OCI-LY3 (cell line): Measurements from ENCODE around the gene PPP2R2D.

Experiments used
- H2AFZ ChIP-seq: fragments of 200-600, 300-600 bp; shearing (Covaris generic); 2 replicates; pipeline ENCODE4 v1.6.0; 2014; ENCODE audit warnings: antibody characterized with exemption, low read depth, low read length
- H3K27ac ChIP-seq: fragments of 200-600, 300-600 bp; sonication (generic); 2 replicates; pipeline ENCODE4 v1.5.1; 2014; ENCODE audit warnings: mild to moderate bottlenecking, low read length, moderate library complexity, mixed read lengths
- H3K27me3 ChIP-seq: fragments of 200-600, 300-600 bp; sonication (generic); 2 replicates; pipeline ENCODE4 v1.6.1; 2014; ENCODE audit warnings: low read depth, low read length, mixed read lengths
- H3K36me3 ChIP-seq: fragments of 200-600, 300-600 bp; sonication (generic); replicated peaks from 2 replicates; pipeline ENCODE3; 2014; ENCODE audit warnings: low read depth, low read length, mixed read lengths
- H3K4me1 ChIP-seq: fragments of 300-600, 200-600 bp; sonication (generic); 2 replicates; pipeline ENCODE4 v1.6.1; 2014; ENCODE audit warnings: low read length, mixed read lengths
- H3K4me2 ChIP-seq: fragments of 200-600, 300-600 bp; sonication (generic); 2 replicates; pipeline ENCODE4 v1.6.1; 2014; ENCODE audit warnings: low read length, mixed read lengths
- H3K4me3 ChIP-seq: fragments of 300-600, 200-600 bp; sonication (generic); 2 replicates; pipeline ENCODE4 v1.5.1; 2014; ENCODE audit warnings: antibody characterized with exemption, mild to moderate bottlenecking, low read length, moderate library complexity
- H3K79me2 ChIP-seq: fragments of 300-600, 200-600 bp; shearing (Covaris generic); 2 replicates; pipeline ENCODE4 v1.6.1; 2014; ENCODE audit warnings: mild to moderate bottlenecking, low read length, mixed read lengths
- H3K9ac ChIP-seq: fragments of 300-600, 200-600 bp; shearing (Covaris generic); 2 replicates; pipeline ENCODE4 v1.6.0; 2014; ENCODE audit warnings: mild to moderate bottlenecking, low read length, moderate library complexity
- H3K9me3 ChIP-seq: fragments of 200-600, 300-600 bp; shearing (Covaris generic); 2 replicates; pipeline ENCODE4 v1.6.1; 2014; ENCODE audit warnings: low read length, mixed read lengths; ENCODE audit not compliant: insufficient read depth
- H4K20me1 ChIP-seq: fragments of 200-600, 300-600 bp; sonication (generic); 2 replicates; pipeline ENCODE4 v1.6.1; 2016; ENCODE audit warnings: low read length, mixed read lengths; ENCODE audit not compliant: insufficient read depth
- CTCF ChIP-seq: fragments of 200-600, 300-600 bp; sonication (generic); IDR thresholded peaks from 2 replicates; pipeline ENCODE4 v1.5.1; 2014; ENCODE audit warnings: antibody characterized with exemption, low read length, low read depth
- EZH2phosphoT487 ChIP-seq: fragments of 200-600 bp; shearing (Covaris generic); IDR thresholded peaks from 2 replicates; pipeline ENCODE4 v1.6.1; 2018; ENCODE audit warnings: antibody characterized with exemption, mixed run types, low read depth

Gene PPP2R2D

GRCh38 chr10:131920151-131920550 lies 19.3 kb downstream of the PPP2R2D start:
- TF ChIP-seq EZH2phosphoT487 (no peak), CTCF (no peak)
- no peaks in the 10 kb centered on the region for H3K27me3 ChIP-seq
- no peak overlapping the region for H3K4me3 ChIP-seq
- no peak overlapping the region for H3K27ac ChIP-seq
- H3K4me1 ChIP-seq: peaks cover 4% of the 10 kb centered on the region; the same call in 1 of the 2 replicates
- H3K79me2 ChIP-seq: peaks cover 71% of the 10 kb centered on the region
- H3K9ac ChIP-seq: no peak overlapping the region
- H2AFZ ChIP-seq: no peak overlapping the region
- no peaks in the 10 kb centered on the region for H3K9me3 ChIP-seq
- peaks cover 4% of the 10 kb centered on the region for H3K36me3 ChIP-seq
- H4K20me1 ChIP-seq: peaks cover 24% of the 10 kb centered on the region
- H3K4me2 ChIP-seq: no peak overlapping the region

GRCh38 chr10:131920693-131921092 lies 19.9 kb downstream of the PPP2R2D start:
- Histone ChIP-seq H3K4me3 (no peak overlapping the region), H3K27me3 (no peaks in the 10 kb centered on the region), H3K4me1 (peaks cover 4% of the 10 kb centered on the region; the same call in 1 of the 2 replicates), H3K9me3 (no peaks in the 10 kb centered on the region), H3K9ac (no peak overlapping the region), H3K27ac (no peak overlapping the region), H4K20me1 (peaks cover 25% of the 10 kb centered on the region), H3K79me2 (peaks cover 71% of the 10 kb centered on the region), H3K36me3 (peaks cover 6% of the 10 kb centered on the region), H3K4me2 (no peak overlapping the region), H2AFZ (no peak overlapping the region)
- TF ChIP-seq EZH2phosphoT487 (no peak), CTCF (no peak)

- peaks cover 71% of the 10 kb centered on the region for H3K79me2 ChIP-seq
- H2AFZ ChIP-seq: no peak overlapping the region
- H3K4me2 ChIP-seq: no peak overlapping the region
- no peak overlapping the region for H3K4me3 ChIP-seq
- H3K9me3 ChIP-seq: no peaks in the 10 kb centered on the region
- no peak overlapping the region for H3K27ac ChIP-seq
- peaks cover 4% of the 10 kb centered on the region; the same call in 1 of the 2 replicates for H3K4me1 ChIP-seq
- no peak for TF ChIP-seq EZH2phosphoT487
- peaks cover 6% of the 10 kb centered on the region for H3K36me3 ChIP-seq
- peaks cover 30% of the 10 kb centered on the region for H4K20me1 ChIP-seq
- no peak overlapping the region for H3K9ac ChIP-seq
- H3K27me3 ChIP-seq: no peaks in the 10 kb centered on the region
These were observed 20.4 kb downstream of the PPP2R2D start for GRCh38 chr10:131921184-131921583.

- TF ChIP-seq EZH2phosphoT487 (no peak), CTCF (no peak)
These were observed 22.4 kb downstream of the PPP2R2D start for GRCh38 chr10:131923038-131923756.

More at GRCh38 chr10:131923038-131923756, 22.4 kb downstream of the PPP2R2D start:
- H4K20me1 ChIP-seq: peaks cover 50% of the 10 kb centered on the region
- H3K27ac ChIP-seq: no peak overlapping the region
- H3K79me2 ChIP-seq: peaks cover 86% of the 10 kb centered on the region
- no peaks in the 10 kb centered on the region for H3K9me3 ChIP-seq
- peaks cover 11% of the 10 kb centered on the region for H3K4me1 ChIP-seq
- H3K9ac ChIP-seq: no peak overlapping the region
- peaks cover 6% of the 10 kb centered on the region for H3K36me3 ChIP-seq
- H3K27me3 ChIP-seq: no peaks in the 10 kb centered on the region
- H3K4me2 ChIP-seq: no peak overlapping the region
- no peak overlapping the region for H3K4me3 ChIP-seq
- no peak overlapping the region for H2AFZ ChIP-seq
